Mesendoderm (in vitro differentiated cells): ENCODE data around the gene RMRP.

Source experiments
- DNase-seq: peaks from one replicate; pipeline ENCODE4 v3.0.0; 2013
- H2AK5ac ChIP-seq: 2 replicates; pipeline ENCODE4 v1.6.1; 2013; ENCODE audit warnings: low read length, inconsistent platforms
- H2BK120ac ChIP-seq: 2 replicates; pipeline ENCODE4 v1.6.1; 2013; ENCODE audit warnings: low read depth, mild to moderate bottlenecking, low read length, moderate library complexity, mixed read lengths
- H2BK15ac ChIP-seq: replicated peaks from 2 replicates; pipeline ENCODE4 v1.6.1; 2013; ENCODE audit warnings: low read depth, mild to moderate bottlenecking, moderate library complexity
- H2BK5ac ChIP-seq: 2 replicates; pipeline ENCODE4 v1.6.1; 2013; ENCODE audit warnings: low read length, inconsistent platforms
- H3K18ac ChIP-seq: 2 replicates; pipeline ENCODE4 v1.6.1; 2013; ENCODE audit warnings: mild to moderate bottlenecking, low read length, mixed read lengths
- H3K23ac ChIP-seq: one replicate; pipeline ENCODE4 v1.6.1; 2013; ENCODE audit warnings: low read length
- H3K27ac ChIP-seq: 2 replicates; pipeline ENCODE4 v1.5.1; 2013; ENCODE audit warnings: low read depth, mild to moderate bottlenecking, inconsistent platforms, low read length, moderate library complexity
- H3K27me3 ChIP-seq: 2 replicates; pipeline ENCODE4 v1.6.1; 2013; ENCODE audit warnings: low read length, control low read depth, mild to moderate bottlenecking, inconsistent platforms; ENCODE audit not compliant: insufficient read depth, poor library complexity
- H3K36me3 ChIP-seq: 2 replicates; pipeline ENCODE4 v1.6.1; 2013; ENCODE audit warnings: low read length, inconsistent platforms; ENCODE audit not compliant: control insufficient read depth, insufficient read depth
- H3K4ac ChIP-seq: one replicate; pipeline ENCODE4 v1.6.1; 2013; ENCODE audit warnings: low read depth, mild to moderate bottlenecking, low read length, moderate library complexity
- H3K4me1 ChIP-seq: 2 replicates; pipeline ENCODE4 v1.6.1; 2013; ENCODE audit warnings: low read depth, low read length, inconsistent platforms; ENCODE audit not compliant: control insufficient read depth
- H3K4me2 ChIP-seq: 2 replicates; pipeline ENCODE4 v1.6.1; 2013; ENCODE audit warnings: low read length
- H3K4me3 ChIP-seq: 2 replicates; pipeline ENCODE4 v1.5.1; 2013; ENCODE audit warnings: mild to moderate bottlenecking, low read length
- H3K56ac ChIP-seq: one replicate; pipeline ENCODE4 v1.6.1; 2013; ENCODE audit warnings: low read length
- H3K79me1 ChIP-seq: 2 replicates; pipeline ENCODE4 v1.6.1; 2013; ENCODE audit warnings: low read length, inconsistent platforms
- H3K79me2 ChIP-seq: 2 replicates; pipeline ENCODE4 v1.6.1; 2013; ENCODE audit warnings: mild to moderate bottlenecking, low read length; ENCODE audit not compliant: control insufficient read depth, insufficient read depth
- H3K9ac ChIP-seq: 2 replicates; pipeline ENCODE4 v1.6.1; 2013; ENCODE audit warnings: low read length, inconsistent platforms
- H4K5ac ChIP-seq: one replicate; pipeline ENCODE4 v1.6.1; 2013; ENCODE audit warnings: low read length
- H4K8ac ChIP-seq: one replicate; pipeline ENCODE4 v1.6.1; 2013; ENCODE audit warnings: low read depth, mild to moderate bottlenecking, control low read depth, low read length, moderate library complexity
- WGBS: extraction: QIAGEN DNeasy Blood & Tissue Kit; methylation state at CpG from one replicate; pipeline ENCODE4 v1.1.7; 2013; ENCODE audit warnings: low lambda C conversion rate, missing lambda C conversion rate; ENCODE audit not compliant: insufficient coverage; ENCODE audit errors: extremely low coverage; 5-methylcytosine and 5-hydroxymethylcytosine counted together

RMRP gene

DNA sequence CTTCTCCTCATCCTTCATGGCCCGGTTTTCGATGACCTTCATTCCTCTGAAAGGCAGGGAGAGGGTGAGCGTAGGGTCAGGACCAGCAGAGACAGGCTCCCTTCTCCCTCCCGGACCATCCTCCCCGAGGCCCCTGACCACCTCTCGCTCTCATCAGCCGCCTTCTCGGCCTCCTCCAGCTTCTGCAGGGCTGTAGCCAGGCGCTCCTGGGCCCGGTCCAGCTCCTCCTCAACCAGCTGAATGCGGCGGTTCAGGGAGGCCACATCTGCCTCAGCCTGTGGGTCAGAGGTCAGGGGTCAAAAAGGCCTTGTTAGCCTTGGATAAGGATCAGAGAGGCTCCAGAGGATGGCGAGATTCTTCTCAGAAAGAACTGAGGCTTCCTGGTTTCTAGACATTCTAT, 27.7 kb upstream of the RMRP start:
- Histone ChIP-seq H3K79me2 (peaks cover 23% of the 10 kb centered on the region), H3K56ac (no peak overlapping the region), H3K36me3 (peaks cover 11% of the 10 kb centered on the region), H4K8ac (no peak overlapping the region), H2BK5ac (no peak overlapping the region), H3K18ac (no peak overlapping the region), H3K79me1 (peaks cover 28% of the 10 kb centered on the region), H3K4me3 (no peak overlapping the region), H3K27me3 (no peaks in the 10 kb centered on the region), H2AK5ac (no peak overlapping the region), H3K27ac (no peak overlapping the region), H3K4me2 (no peak overlapping the region), H2BK15ac (no peak overlapping the region), H4K5ac (no peak overlapping the region), H3K23ac (no peak overlapping the region), H3K4ac (no peak overlapping the region), H2BK120ac (no peak overlapping the region), H3K4me1 (peaks cover 10% of the 10 kb centered on the region), H3K9ac (no peak overlapping the region)
- WGBS, result no CpG with 5 or more reads among the region's 13 CpGs
- DNase-seq, result no peak

DNA sequence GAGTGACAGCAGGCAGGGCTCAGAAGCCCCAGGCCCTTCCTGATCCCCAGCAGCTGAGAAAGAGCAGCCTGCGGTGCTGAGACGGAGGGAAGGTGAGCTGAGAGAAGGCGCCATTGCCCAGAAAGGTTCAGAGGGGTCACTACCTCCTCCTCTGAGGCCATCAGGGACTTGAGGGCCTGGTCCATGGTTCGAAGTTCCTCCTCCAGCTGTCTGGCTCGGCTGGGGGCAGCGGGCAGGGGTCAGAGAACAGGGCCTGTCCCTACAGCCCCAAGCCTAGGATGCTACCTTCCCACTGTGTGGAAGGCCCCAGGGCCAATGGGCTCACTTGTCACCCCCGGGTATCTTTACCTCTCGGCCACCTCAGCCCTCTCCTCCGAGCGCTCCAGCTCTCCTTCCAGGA, 27.1 kb upstream of the RMRP start:
- H3K27me3 ChIP-seq, result no peaks in the 10 kb centered on the region
- H3K4me3 ChIP-seq, result no peak overlapping the region
- no peak overlapping the region for H3K18ac ChIP-seq
- peaks cover 23% of the 10 kb centered on the region for H3K79me2 ChIP-seq
- H3K23ac ChIP-seq, result no peak overlapping the region
- H3K27ac ChIP-seq, result no peak overlapping the region
- no peak overlapping the region for H3K56ac ChIP-seq
- peaks cover 11% of the 10 kb centered on the region for H3K36me3 ChIP-seq
- no peak overlapping the region for H3K9ac ChIP-seq
- H3K4ac ChIP-seq, result no peak overlapping the region
- H3K79me1 ChIP-seq, result peaks cover 28% of the 10 kb centered on the region
- H2BK5ac ChIP-seq, result no peak overlapping the region
- H2AK5ac ChIP-seq, result no peak overlapping the region
- no CpG with 5 or more reads among the region's 10 CpGs for WGBS
- H2BK120ac ChIP-seq, result no peak overlapping the region
- peaks cover 10% of the 10 kb centered on the region for H3K4me1 ChIP-seq
- no peak overlapping the region for H4K8ac ChIP-seq
- H3K4me2 ChIP-seq, result no peak overlapping the region
- H2BK15ac ChIP-seq, result no peak overlapping the region
- DNase-seq, result no peak
- H4K5ac ChIP-seq, result no peak overlapping the region

DNA sequence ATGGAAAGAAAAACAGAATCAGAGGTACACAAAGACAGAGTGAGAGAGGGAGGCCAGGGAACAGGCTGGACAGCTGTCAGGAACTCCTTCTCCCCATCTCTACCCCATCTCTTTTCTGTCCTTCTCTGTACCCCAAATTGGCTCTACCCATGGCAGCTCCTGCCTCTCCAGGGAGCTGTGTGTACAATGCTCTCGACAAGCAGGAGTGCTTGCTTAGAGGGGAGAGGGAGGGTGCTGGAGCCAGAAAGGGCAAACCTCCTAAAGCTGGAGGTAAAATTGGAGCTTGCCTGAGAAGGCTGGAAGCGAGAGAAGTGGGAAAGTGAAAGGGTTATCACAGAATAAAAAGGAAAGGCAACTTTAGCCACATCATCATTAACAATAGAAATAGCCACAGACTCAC, 25.5 kb upstream of the RMRP start:
- Histone ChIP-seq H3K4me1 (peaks cover 7% of the 10 kb centered on the region), H3K4me3 (no peak overlapping the region), H3K18ac (no peak overlapping the region), H2AK5ac (no peak overlapping the region), H3K36me3 (peaks cover 11% of the 10 kb centered on the region), H3K9ac (no peak overlapping the region), H3K79me2 (peaks cover 9% of the 10 kb centered on the region), H4K5ac (no peak overlapping the region), H2BK120ac (no peak overlapping the region), H2BK15ac (no peak overlapping the region), H3K27ac (no peak overlapping the region), H3K23ac (no peak overlapping the region), H3K79me1 (peaks cover 18% of the 10 kb centered on the region), H3K4ac (no peak overlapping the region), H3K27me3 (no peaks in the 10 kb centered on the region), H3K56ac (no peak overlapping the region), H4K8ac (no peak overlapping the region), H2BK5ac (no peak overlapping the region), H3K4me2 (no peak overlapping the region)
- DNase-seq, result no peak
- no CpG with 5 or more reads among the region's 2 CpGs for WGBS

DNA sequence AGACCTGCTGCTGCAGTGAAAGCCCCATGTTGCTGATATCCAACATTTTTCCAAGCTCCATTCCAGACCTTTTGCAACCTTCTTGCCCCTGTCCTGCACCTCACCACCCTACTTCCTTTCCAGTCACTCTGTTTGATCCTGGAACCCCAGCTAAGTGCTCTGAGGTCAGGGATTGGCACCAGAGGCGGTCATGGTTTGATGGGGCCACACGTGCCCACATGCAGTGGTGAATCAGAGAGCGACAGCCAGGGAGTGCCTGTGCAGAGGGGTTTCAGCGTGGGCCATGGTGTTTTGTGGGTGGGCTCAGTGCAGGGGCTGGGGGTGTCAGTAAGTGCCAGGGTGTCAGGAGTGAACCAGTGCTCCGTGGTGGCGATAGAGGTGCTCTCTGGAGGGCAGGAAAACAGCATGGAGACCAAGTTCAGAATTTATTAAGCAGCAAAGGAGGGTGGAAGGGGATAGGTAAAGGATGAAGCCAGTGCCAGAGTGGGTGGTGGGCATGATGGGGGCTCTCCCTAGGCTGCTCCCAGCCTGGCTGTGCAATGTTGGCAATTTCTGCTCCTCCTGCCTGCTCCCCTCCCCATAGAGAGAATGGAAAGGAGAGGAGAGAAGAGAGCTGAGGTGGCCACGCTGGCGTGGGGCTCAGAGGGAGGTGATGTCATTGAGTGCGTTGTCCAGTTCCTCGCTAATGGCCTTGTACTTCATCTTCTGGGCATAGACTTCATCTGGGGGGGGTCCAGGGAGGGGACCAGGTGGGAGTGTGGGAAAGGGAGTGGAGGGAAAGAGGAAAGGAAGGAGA, 24.9 kb upstream of the RMRP start:
- Histone ChIP-seq H3K4me2 (no peak overlapping the region), H3K4me3 (no peak overlapping the region), H3K18ac (no peak overlapping the region), H3K36me3 (peaks cover 11% of the 10 kb centered on the region), H2BK15ac (no peak overlapping the region), H2BK5ac (no peak overlapping the region), H3K4ac (no peak overlapping the region), H3K79me2 (peaks cover 3% of the 10 kb centered on the region), H4K5ac (no peak overlapping the region), H3K27ac (no peak overlapping the region), H2AK5ac (no peak overlapping the region), H3K79me1 (peaks cover 12% of the 10 kb centered on the region), H2BK120ac (no peak overlapping the region), H3K56ac (no peak overlapping the region), H3K27me3 (no peaks in the 10 kb centered on the region), H3K9ac (no peak overlapping the region), H4K8ac (no peak overlapping the region), H3K23ac (no peak overlapping the region), H3K4me1 (peaks cover 3% of the 10 kb centered on the region)
- no peak for DNase-seq
- WGBS, result no CpG with 5 or more reads among the region's 10 CpGs

DNA sequence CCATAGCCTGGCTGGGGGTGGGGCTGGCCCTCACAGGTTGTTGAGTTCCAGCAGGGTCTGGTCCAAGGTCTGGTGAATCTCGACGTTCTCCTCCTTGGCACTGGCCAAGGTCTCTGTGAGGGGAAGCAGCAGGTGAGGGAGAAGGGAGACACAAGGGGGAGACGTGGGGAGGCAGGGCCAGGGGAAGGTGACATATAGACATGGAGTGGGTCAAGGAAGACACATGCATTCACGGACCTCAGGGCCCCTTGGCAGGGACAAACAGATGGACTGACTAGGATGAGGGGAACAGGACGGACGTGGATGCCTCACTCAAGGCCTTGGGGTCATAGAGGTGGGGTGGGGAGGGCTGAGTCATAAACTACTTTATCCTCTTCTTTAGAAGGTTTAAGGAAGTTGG, 24.2 kb upstream of the RMRP start:
- Histone ChIP-seq H3K27me3 (no peaks in the 10 kb centered on the region), H3K56ac (no peak overlapping the region), H3K79me2 (no peaks in the 10 kb centered on the region), H4K8ac (no peak overlapping the region), H3K27ac (no peak overlapping the region), H3K18ac (no peak overlapping the region), H3K4me3 (no peak overlapping the region), H3K36me3 (peaks cover 11% of the 10 kb centered on the region), H3K9ac (no peak overlapping the region), H2BK5ac (no peak overlapping the region), H4K5ac (no peak overlapping the region), H3K4ac (no peak overlapping the region), H2BK120ac (no peak overlapping the region), H2BK15ac (no peak overlapping the region), H3K4me2 (no peak overlapping the region), H2AK5ac (no peak overlapping the region), H3K4me1 (no peaks in the 10 kb centered on the region), H3K79me1 (peaks cover 8% of the 10 kb centered on the region), H3K23ac (no peak overlapping the region)
- DNase-seq, result no peak
- no CpG with 5 or more reads among the region's 6 CpGs for WGBS
